SK-N-SH (cell line): ENCODE results near the gene MTHFS. TPM values are rescaled to one million over a fixed set of nuclear protein-coding genes. Genes with fewer than 3 reads are reported as not detected.

Source experiments
- CTCF ChIA-PET: fragments of 300-600, 350-600 bp; formaldehyde crosslinking; extraction: SDS; loops from one replicate; lab custom pipeline; 2021; lab: Yijun Ruan, JAX
- POLR2A ChIA-PET: fragments of 350-600 bp; sonication (Branson Sonifier 250); formaldehyde crosslinking; extraction: SDS; loops from one replicate; lab custom pipeline; 2020; ENCODE audit warnings: antibody characterized with exemption, inconsistent platforms; lab: Yijun Ruan, JAX
- DNase-seq: peaks from one replicate; pipeline ENCODE4 v3.0.0; 2012
- H2AFZ ChIP-seq: fragments of 200-600 bp; sonication (generic); 2 replicates; pipeline ENCODE4 v1.8.1; 2016; ENCODE audit warnings: antibody characterized with exemption, mild to moderate bottlenecking, low read depth
- H3F3A ChIP-seq: fragments of 200-600 bp; sonication (generic); replicated peaks from 2 replicates; pipeline ENCODE3; 2016; ENCODE audit warnings: antibody characterized with exemption, mild to moderate bottlenecking; ENCODE audit not compliant: insufficient read depth
- H3K27ac ChIP-seq, 2 experiments: fragments of 200-500 bp in 1 of 2; fragments of 200-600 bp in 1 of 2; sonication (Bioruptor generic) in 1 of 2; sonication (generic), shearing (Covaris generic) in 1 of 2; 2 replicates each; pipeline versions ENCODE4 v1.5.1 to v1.6.1; 2014 to 2016; ENCODE audit warnings: low read depth in 2 of 2, inconsistent platforms in 1 of 2, low read length in 1 of 2, mild to moderate bottlenecking in 1 of 2, mixed read lengths in 1 of 2
- H3K27me3 ChIP-seq: fragments of 200-600 bp; sonication (generic), shearing (Covaris generic); 2 replicates; pipeline ENCODE4 v1.6.1; 2016; ENCODE audit warnings: mixed run types; ENCODE audit not compliant: insufficient read depth
- H3K36me3 ChIP-seq, 2 experiments: fragments of 200-500 bp in 1 of 2; fragments of 200-600 bp in 1 of 2; sonication (Bioruptor generic) in 1 of 2; sonication (generic) in 1 of 2; replicated peaks in 1 of 2; 2 replicates each; pipeline versions ENCODE3 to v1.5.1; 2014 to 2016; ENCODE audit warnings: low read length in 1 of 2, mild to moderate bottlenecking in 1 of 2; ENCODE audit not compliant: insufficient read depth in 2 of 2, control insufficient read depth in 1 of 2
- H3K4me1 ChIP-seq, 2 experiments: fragments of 200-500 bp in 1 of 2; fragments of 200-600 bp in 1 of 2; sonication (Bioruptor generic) in 1 of 2; sonication (generic), shearing (Covaris generic) in 1 of 2; 2 replicates each; pipeline versions ENCODE4 v1.5.1 to v1.6.1; 2014 to 2016; ENCODE audit warnings: low read depth in 1 of 2, low read length in 1 of 2, mixed run types in 1 of 2; ENCODE audit not compliant: insufficient read depth in 2 of 2, control insufficient read depth in 1 of 2
- H3K4me2 ChIP-seq: fragments of 200-600 bp; sonication (generic), shearing (Covaris generic); 2 replicates; pipeline ENCODE4 v1.6.1; 2017; ENCODE audit warnings: mixed run types
- H3K4me3 ChIP-seq, 2 experiments: fragments of 200-500 bp in 1 of 2; fragments of 200-600 bp in 1 of 2; sonication (Bioruptor generic) in 1 of 2; sonication (generic), shearing (Covaris generic) in 1 of 2; 2 replicates each; pipeline versions ENCODE4 v1.5.1 to v1.8.1; 2014 to 2016; ENCODE audit warnings: low read depth in 2 of 2, inconsistent platforms in 1 of 2, low read length in 1 of 2, mild to moderate bottlenecking in 1 of 2, mixed read lengths in 1 of 2, moderate library complexity in 1 of 2
- H3K79me2 ChIP-seq: fragments of 200-600 bp; sonication (generic); 2 replicates; pipeline ENCODE4 v1.8.1; 2017; ENCODE audit warnings: mild to moderate bottlenecking; ENCODE audit not compliant: insufficient read depth
- H3K9ac ChIP-seq: fragments of 200-600 bp; sonication (generic); 2 replicates; pipeline ENCODE4 v1.6.1; 2017; ENCODE audit warnings: mixed run types
- H3K9me2 ChIP-seq: fragments of 200-600 bp; sonication (generic); 2 replicates; pipeline ENCODE4 v1.6.1; 2017; ENCODE audit warnings: mixed run types
- H3K9me3 ChIP-seq: fragments of 200-600 bp; sonication (generic); 2 replicates; pipeline ENCODE4 v1.6.1; 2017; ENCODE audit warnings: mixed run types, mild to moderate bottlenecking, moderate library complexity
- H4K20me1 ChIP-seq: fragments of 200-600 bp; sonication (generic); 2 replicates; pipeline ENCODE4 v1.6.1; 2017; ENCODE audit warnings: mild to moderate bottlenecking, mixed run types; ENCODE audit not compliant: insufficient read depth
- FOXJ3 ChIP-seq: sonication (generic); formaldehyde crosslinking; IDR thresholded peaks from 2 replicates; pipeline ENCODE4 v1.5.1; 2020; ENCODE audit warnings: mild to moderate bottlenecking, missing genetic modification reagents
- FOXM1 ChIP-seq: IDR thresholded peaks from 2 replicates; pipeline ENCODE4 v1.4.0; 2012; ENCODE audit warnings: low read depth, mild to moderate bottlenecking
- GABPA ChIP-seq: IDR thresholded peaks from 2 replicates; pipeline ENCODE4 v1.4.0; 2012; ENCODE audit warnings: low read depth, mild to moderate bottlenecking
- GATA2 ChIP-seq: sonication (generic); formaldehyde crosslinking; IDR thresholded peaks from 2 replicates; pipeline ENCODE4 v1.5.0; 2020; ENCODE audit warnings: mild to moderate bottlenecking, missing genetic modification reagents
- MAX ChIP-seq: IDR thresholded peaks from 2 replicates; pipeline ENCODE4 v1.4.0; 2012; ENCODE audit warnings: low read depth
- NRF1 ChIP-seq: IDR thresholded peaks from 2 replicates; pipeline ENCODE4 v1.6.1; 2012; ENCODE audit warnings: low read depth, mild to moderate bottlenecking, low read length
- PBX3 ChIP-seq: IDR thresholded peaks from 2 replicates; pipeline ENCODE4; 2012
- REST ChIP-seq: IDR thresholded peaks from 2 replicates; pipeline ENCODE4 v1.6.1; 2012; ENCODE audit warnings: mild to moderate bottlenecking, low read depth, low read length, moderate library complexity
- RXRA ChIP-seq: IDR thresholded peaks from 2 replicates; pipeline ENCODE4 v1.4.0; 2012; ENCODE audit warnings: low read depth, mild to moderate bottlenecking, borderline replicate concordance
- SIN3A ChIP-seq: IDR thresholded peaks from 2 replicates; pipeline ENCODE4 v1.6.1; 2012; ENCODE audit warnings: low read depth, mild to moderate bottlenecking, low read length, moderate library complexity, borderline replicate concordance
- SMC3 ChIP-seq: IDR thresholded peaks from 2 replicates; pipeline ENCODE4 v1.6.1; 2012; ENCODE audit warnings: low read depth, low read length, improper control_type of control experiment
- TCF12 ChIP-seq: IDR thresholded peaks from 2 replicates; pipeline ENCODE4 v1.4.0; 2012
- USF2 ChIP-seq: fragments of 150-350 bp; IDR thresholded peaks from 2 replicates; pipeline ENCODE4 v1.6.1; 2017; ENCODE audit warnings: antibody characterized with exemption, low read length, low read depth, borderline replicate concordance
- WGBS: methylation state at CpG from one replicate; pipeline ENCODE4 v1.1.6; 2017; ENCODE audit warnings: low lambda C conversion rate; 5-methylcytosine and 5-hydroxymethylcytosine counted together
- polyA plus RNA-seq, 3 experiments: library from polyadenylated mRNA; depleted of rRNA; stranded (reverse); fragments of >200 nt; gene quantifications; 2 replicates each; pipeline ENCODE4 v1.2.3, GENCODE V29; 2012

The MTHFS gene
- polyA plus RNA-seq, 1 of the 3 experiments (the other 2 are of a cell fraction), result 21.9 TPM

- Histone ChIP-seq H3K9me2 (no peaks in the 10 kb centered on the region), H3K36me3 (peaks cover 0 to 13% of the 10 kb centered on the region in 2 experiments), H2AFZ (no peak overlapping the region), H3K9me3 (no peaks in the 10 kb centered on the region), H3F3A (no peaks in the 10 kb centered on the region), H3K4me3 (no peak overlapping the region), H3K27ac (no peak overlapping the region), H3K4me2 (no peak overlapping the region), H3K79me2 (no peaks in the 10 kb centered on the region), H3K9ac (no peak overlapping the region), H3K27me3 (no peaks in the 10 kb centered on the region), H3K4me1 (no peaks in the 10 kb centered on the region), H4K20me1 (no peaks in the 10 kb centered on the region)
- TF ChIP-seq GABPA, result no peak
- no peak for TF ChIP-seq NRF1
- no peak for TF ChIP-seq RXRA
- TF ChIP-seq SMC3, result no peak
- no peak for TF ChIP-seq SIN3A
- TF ChIP-seq REST, result no peak
- POLR2A ChIA-PET, result no interaction called here
- no peak for DNase-seq
- 59% methylated on average over 3 of the region's 3 CpGs for WGBS
- CTCF ChIA-PET, result interaction anchor here (0.6 to 2.4 kb wide), 3 partner anchors 9 to 504 kb away, joined by 3 to 9 read pairs (median 7); no protein-coding TSS in a partner anchor
Observed at GRCh38 chr15:79844221-79844620, 52.6 kb downstream of the MTHFS start.

GRCh38 chr15:79837846-79838245, 59.0 kb downstream of the MTHFS start:
- Histone ChIP-seq H3K36me3 (peaks cover 0 to 7% of the 10 kb centered on the region in 2 experiments), H3K4me2 (no peak overlapping the region), H3F3A (no peaks in the 10 kb centered on the region), H2AFZ (no peak overlapping the region), H3K27me3 (no peaks in the 10 kb centered on the region), H3K9ac (no peak overlapping the region), H3K9me3 (no peaks in the 10 kb centered on the region), H3K4me1 (no peaks in the 10 kb centered on the region), H4K20me1 (no peaks in the 10 kb centered on the region), H3K79me2 (no peaks in the 10 kb centered on the region), H3K27ac (no peak overlapping the region), H3K9me2 (no peaks in the 10 kb centered on the region), H3K4me3 (no peak overlapping the region)
- no peak for TF ChIP-seq PBX3
- no peak for TF ChIP-seq USF2
- no peak for TF ChIP-seq GATA2 (CRISPR knock-in tag)
- no peak for TF ChIP-seq REST
- no peak for TF ChIP-seq MAX
- TF ChIP-seq RXRA, result no peak
- TF ChIP-seq FOXJ3 (CRISPR knock-in tag), result no peak
- TF ChIP-seq FOXM1, result no peak
- no peak for TF ChIP-seq TCF12
- DNase-seq, result no peak
- CTCF ChIA-PET, result interaction anchor here (1.2 to 1.6 kb wide), 2 partner anchors 12 to 16 kb away, joined by 4 to 6 read pairs; no protein-coding TSS in a partner anchor
- POLR2A ChIA-PET, result no interaction called here
